ENCODE results near the gene HOXC11.

DNA sequence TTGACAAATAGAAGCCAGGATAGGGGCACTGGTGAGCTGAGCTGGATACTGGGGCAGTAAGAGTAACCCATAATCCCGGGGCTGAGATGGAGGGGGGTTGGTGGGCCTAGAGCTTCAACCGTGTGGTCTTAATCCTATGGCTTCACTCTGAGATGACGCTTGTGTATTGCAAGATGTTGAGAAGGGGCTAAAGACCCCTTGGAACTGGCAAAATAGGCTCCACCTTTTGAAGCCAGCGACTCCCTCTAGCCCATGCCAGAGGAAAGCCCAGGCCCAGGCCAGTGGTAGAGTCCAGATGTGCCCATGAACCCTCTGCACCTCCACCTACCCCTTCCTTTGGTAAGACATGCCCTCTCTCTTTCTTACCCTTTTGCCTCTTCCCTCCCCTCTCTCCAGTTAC is 13.6 kb upstream of the HOXC11 start:
- TF ChIP-seq, protein P1, sequence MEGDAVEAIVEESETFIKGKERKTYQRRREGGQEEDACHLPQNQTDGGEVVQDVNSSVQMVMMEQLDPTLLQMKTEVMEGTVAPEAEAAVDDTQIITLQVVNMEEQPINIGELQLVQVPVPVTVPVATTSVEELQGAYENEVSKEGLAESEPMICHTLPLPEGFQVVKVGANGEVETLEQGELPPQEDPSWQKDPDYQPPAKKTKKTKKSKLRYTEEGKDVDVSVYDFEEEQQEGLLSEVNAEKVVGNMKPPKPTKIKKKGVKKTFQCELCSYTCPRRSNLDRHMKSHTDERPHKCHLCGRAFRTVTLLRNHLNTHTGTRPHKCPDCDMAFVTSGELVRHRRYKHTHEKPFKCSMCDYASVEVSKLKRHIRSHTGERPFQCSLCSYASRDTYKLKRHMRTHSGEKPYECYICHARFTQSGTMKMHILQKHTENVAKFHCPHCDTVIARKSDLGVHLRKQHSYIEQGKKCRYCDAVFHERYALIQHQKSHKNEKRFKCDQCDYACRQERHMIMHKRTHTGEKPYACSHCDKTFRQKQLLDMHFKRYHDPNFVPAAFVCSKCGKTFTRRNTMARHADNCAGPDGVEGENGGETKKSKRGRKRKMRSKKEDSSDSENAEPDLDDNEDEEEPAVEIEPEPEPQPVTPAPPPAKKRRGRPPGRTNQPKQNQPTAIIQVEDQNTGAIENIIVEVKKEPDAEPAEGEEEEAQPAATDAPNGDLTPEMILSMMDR (IDR thresholded peaks at IDR 0.05), result no peak
- no peak for TF ChIP-seq POLR2AphosphoS5 (IDR thresholded peaks at IDR 0.05)
- TF ChIP-seq POLR2A (IDR thresholded peaks at IDR 0.05), result no peak
- TF ChIP-seq EP300 (IDR thresholded peaks at IDR 0.05), result no peak

All from gastroesophageal sphincter (tissue), 3 donors.